HG03565 (cell line): Measurements from ENCODE around the gene TICRR.

ENCODE experiments used
- ATAC-seq: cut with Tn5 transposase; IDR thresholded peaks from one replicate; pipeline ENCODE4 v1.9.1; 2021; ENCODE audit warnings: mild to moderate bottlenecking, moderate library complexity; ENCODE audit not compliant: unreplicated experiment

TICRR gene

DNA sequence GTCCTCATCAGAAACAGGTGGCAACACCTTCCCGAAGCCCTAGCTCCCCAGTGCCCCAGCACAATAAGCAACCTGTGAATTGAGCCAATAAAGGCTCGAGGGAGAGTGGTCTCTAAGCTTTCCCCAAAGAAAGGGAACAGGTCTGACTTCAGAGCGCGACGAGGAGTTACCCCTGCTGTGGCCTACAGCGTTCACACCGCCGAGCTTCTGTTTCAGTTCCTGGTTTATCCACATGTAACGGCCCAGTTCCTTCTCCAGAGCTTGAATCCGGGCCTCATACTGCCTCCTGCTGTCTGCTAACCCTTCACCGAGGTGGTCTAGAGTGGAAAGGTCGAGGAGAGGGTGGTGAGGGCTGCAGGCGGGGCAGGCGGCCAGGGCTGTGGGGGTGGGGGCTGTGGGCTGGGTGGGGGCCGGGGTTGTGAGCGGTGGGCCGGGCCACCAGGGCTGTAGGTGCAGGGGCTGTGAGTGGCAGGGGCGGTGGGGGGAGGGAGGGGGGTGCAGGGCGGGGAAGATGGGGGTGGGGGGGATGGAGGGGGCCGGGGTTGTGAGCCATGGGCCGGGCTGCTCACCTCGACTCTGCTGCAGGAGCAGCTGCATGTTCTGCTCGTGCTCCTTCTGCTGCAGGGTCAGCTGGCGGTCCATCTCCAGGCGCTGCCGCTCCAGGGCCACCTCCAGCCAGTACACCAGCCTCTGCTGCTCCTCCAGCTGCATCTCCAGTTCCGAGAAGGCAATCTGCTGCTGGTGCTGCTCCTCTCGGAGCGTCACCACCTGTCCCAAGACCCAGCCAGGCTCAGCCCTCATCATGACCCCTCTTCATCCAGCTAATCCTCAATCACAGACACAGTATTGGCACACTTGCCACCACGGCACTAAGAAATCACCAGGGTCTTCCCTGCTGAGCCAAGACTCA, 53.8 kb downstream of the TICRR start:
- no peak for ATAC-seq

DNA sequence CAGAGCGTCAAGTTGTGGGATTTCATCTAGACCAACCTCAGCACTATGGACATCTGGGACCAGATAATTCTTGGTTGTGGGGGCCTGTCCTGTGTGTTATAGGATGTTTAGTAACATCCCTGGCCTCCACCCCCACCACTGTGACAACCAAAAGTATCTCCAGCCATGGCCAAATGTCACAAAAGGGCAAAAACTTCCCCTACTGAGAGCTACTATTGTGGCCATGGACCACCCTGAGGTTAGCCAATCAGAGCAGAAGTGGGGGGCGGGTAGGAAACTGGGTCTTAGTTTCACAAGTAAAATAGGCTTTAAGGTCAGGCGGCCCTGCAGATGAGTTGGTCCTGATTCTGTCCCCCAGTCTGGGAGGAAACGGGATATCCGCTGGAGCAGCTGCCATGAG, 54.6 kb downstream of the TICRR start:
- no peak for ATAC-seq

DNA sequence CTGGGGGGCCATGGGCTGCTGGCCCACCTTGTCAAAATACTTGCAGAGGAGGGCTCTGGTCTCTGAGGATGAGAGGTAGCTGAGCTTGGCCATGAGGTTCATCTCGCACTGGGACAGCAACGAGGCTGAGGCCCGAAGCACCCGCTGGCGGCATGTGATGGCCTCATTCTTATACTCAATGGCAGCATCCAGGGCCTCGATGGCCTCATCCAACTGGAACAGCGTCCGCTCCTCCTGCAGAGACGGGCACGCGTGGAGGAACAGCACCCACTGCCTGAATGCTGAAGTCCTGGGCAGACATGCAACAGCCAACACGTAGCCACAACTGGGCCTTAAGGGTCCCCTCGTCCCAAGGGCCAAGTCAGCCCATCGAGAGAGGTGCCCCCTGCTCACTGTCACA, 55.0 kb downstream of the TICRR start:
- no peak for ATAC-seq

DNA sequence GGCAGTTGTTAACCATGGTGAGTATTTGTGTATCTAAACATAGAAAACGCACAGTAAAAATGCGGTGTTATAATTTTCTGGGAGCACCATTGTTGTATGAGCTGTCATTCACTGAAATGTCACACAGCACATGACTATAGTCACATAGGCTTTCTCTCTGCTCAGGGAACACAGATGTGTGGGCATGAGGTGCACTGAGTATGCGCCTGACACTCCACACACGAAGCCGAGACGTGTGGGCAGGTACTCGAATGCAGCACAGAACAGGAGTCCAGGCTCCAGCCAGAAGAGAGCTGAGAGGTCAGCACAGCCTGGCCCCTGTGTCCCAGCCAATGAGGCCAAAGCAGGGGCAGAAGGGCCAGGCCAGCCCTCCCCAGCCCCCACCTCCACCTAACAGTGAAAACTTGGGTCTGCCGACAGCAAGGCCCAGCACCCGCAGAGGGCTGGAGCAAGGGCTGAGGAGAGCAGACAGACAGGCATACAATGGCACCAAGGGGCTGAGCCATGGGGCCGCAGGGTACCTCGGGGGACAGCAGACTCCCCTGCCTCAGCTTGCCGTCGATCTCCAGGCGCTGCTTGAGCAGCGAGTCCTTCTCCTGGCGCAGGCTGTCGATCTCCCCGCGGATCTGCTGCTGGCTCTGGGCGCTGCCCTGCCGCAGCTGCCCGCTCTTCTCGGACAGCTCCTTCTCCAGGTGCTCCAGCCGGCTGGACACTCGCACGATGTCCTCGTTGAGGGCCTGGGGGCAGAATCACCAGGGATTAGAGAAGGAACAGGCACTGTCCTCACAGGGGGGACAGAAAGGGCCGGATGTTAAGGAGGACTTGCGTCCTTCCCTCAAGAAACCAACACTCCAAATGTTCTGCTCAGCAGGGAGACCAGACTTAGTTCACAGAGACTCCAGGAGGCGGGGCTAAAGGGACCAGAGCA, 56.0 kb downstream of the TICRR start:
- no peak for ATAC-seq

DNA sequence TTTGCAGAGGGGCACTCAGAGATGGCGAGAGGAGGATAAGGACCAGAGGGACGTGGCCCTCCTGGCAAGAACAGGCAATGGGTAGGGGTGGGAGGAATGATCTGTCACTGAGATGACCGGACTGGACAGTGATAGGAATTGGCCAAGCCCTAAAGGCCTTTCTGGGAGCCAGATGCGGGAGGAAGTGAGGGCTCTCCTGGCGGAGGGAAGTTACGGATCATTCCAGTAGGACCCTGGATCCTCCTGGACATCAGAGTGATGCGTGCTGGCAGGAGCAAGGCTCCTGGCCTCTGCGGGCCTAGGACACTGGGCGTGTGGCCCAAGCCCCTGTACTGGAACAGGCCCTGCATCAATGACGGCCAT, 56.6 kb downstream of the TICRR start:
- ATAC-seq, result no peak

DNA sequence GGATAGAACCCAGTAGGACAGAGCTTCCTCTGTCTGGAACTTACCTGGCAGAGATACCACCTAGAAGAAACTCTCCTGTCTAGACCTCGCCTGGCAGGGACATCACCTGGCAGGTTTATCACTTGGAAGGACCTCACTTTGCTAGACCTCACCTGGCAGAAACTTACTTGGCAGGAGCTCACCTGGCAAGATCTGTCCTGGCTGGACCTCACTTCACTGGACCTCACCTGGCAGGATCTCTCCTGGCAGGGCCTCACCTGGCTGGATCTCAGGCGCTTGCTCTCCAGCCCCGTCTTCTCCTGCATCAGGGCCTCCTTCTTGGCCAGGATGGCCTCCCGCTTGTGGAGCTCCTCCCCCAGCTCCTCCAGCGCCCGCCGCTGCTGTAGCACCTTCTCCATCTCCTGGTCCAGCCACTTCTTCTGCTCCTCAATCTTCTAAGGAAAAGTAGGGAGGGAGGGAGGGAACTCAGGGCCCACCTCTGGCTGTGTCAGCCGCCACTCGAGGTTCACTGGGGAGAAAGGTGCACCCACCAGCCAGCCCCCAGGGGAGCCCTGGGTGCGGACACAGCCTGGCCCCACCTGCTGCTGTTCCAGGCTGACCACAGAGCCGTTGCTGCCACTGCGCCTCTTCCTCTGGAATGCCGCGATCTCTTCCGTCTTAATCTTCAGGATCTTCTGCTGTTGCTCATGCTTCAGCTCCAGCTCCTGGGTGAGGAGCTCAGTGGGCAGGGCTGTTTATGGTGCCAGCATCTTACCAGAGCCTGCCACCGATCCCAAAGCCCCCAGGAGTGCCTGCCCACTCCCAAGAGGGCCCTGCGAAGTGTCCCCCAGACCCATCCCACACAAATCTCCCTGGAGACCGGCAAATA, 57.5 kb downstream of the TICRR start:
- ATAC-seq, result no peak

DNA sequence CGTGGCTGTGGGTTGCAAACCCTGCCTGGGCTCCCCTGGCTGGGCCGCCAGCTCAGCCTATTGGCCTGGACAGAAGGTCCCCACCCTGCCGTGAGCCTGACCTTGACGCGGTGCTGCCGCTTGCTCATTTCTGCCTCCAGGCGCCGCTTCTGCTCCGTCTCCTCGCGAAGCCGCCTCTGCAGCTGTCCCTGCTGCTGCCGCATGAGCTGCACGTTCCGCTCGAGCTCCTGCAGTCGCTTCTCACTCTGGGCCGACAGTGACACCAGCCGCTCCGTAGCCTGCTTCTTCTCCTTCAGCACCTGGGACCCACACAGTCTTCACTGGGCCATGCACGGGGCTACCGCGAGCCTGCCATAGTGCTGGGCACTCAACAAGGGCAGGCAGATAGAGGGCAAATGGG, 58.3 kb downstream of the TICRR start:
- ATAC-seq, result no peak

DNA sequence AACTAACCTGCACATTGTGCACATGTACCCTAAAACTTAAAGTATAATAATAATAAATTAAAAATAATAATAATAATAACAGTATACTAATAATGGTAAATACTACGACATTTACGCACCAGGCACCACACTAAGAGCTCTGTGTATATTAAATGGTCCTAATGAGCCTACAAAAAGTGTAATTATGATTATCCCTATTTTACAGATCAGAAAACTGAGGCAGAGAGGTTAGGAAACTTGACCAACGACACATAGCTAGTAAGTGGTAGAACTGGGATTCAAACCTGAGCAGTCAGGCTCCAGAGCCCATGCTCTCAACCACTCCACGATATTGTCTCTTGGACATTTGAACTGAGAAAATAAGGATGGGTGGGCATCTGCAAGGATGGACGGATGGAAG, 65.0 kb downstream of the TICRR start:
- ATAC-seq, result no peak

DNA sequence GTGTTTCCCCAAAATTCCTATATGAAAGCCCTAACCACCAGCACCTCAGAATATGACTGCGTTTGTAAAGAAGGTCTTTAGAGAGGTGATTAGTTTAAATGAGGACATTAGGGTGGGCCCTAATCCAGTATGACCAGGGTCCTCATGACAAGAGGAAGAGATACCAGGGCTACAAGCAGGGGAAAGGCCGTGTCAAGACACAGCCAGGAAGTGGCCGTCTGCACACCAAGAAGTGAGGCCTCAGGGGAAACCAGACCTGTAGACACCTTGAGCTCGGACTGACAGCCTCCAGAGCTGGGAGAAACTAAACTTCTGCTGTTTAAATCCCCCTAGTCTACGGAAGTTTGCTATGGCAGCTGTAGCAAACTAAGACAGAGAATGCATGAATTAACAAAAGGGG, 65.8 kb downstream of the TICRR start:
- ATAC-seq, result no peak

DNA sequence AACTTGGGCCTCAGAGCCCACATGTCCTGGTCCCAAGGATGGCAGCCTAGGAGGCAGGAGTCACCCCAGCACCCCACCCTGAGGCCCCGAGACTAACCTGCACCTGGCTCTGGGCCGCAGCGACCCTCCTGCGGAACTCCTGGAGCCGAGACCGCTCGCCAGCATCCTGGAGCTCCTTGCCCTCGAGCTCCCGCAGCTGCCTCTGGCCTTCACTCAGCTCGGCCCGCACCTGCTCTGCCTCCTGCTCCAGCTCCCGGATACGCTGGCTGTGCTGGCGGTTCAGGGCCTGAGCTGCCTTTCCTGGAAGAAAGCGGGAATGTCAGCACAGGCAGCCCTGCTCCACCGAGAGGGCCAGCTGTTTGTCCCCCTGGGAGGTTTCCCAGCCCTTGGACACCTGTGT, 66.8 kb downstream of the TICRR start:
- ATAC-seq, result no peak

DNA sequence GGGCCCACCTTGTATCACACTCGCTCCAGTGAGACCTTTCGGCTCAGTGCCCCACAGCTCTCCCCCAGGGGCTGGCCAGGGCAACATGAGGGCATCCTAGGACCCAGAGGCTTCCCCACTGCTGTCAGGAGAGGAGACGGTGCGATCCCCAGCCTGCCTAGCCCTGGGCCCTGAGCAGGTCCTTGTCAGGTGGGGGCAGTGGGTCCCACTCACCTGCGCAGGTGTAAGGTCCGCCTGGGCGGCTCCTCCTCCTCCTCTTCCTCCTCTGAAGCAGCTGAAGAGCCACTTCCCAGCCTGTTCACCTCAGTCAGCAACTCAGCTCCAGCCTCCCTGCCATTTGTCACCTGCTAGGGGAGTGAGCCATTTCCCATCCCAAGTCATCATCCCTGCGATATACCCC, 70.4 kb downstream of the TICRR start:
- ATAC-seq, result no peak

DNA sequence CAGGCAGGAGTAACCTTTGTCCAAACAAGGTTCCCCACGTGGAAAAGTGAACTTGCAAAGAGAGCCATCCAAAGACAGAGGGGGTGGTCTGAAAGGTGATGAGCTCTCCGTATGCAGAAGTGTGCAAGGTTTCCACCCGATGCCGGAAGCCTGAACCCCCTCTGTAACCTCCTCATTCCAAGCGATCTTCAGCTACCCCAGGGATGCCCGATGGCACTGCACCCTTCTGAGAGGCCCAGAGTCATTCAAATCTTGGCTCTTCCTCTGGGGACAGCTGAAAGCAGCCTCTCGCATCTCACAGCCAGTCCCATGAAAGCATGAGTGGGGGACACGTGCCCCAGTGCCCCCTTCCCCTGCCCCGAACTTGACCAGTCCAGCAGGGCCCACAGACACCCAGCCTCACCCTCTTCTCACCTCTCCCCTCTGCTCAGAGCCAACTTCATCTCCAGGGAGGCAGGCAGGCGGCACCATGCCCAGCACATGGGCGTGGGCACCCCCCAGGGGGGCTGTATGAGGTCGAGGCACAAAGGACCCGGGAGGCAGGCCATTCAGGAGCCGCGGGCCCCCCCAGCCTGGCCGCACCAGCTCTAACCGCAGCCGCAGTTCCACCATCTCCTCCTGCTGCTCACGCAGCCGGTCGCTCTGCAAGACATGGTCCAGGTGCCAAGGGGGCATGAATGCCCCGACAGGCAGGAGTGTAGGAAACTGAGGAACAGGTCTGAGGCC, 71.3 kb downstream of the TICRR start:
- no peak for ATAC-seq

DNA sequence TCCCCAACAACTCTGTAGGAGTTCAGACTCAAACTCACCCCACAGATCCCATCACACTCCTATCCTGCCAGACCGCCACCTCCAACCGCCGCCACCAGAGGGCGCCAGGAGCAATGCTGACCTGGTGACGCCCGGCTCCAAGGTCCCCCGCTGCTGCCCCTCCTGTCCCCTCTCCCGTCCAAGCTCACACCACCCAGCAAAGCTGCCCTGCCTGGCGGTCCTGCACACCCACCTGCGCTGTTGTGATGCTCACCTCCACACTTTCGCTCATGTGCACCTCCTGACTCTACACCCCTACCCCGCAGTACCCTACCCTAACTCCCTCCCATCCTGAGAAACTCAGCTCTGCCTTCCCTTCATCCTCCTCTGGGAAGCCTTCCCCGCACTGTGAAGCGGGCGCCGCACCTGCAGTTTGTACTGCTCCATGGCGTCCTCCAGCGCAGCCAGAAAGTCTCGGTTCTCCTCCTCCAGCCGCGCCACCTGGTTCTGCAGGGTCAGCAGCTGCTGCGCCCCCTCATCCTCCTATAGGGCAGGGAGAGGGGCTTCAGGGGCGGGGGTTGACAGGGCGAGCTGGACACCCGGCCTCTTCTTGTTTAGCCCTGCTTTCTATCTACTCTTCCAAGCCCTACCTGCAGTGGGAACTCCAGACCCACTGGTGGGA, 72.1 kb downstream of the TICRR start:
- no peak for ATAC-seq

DNA sequence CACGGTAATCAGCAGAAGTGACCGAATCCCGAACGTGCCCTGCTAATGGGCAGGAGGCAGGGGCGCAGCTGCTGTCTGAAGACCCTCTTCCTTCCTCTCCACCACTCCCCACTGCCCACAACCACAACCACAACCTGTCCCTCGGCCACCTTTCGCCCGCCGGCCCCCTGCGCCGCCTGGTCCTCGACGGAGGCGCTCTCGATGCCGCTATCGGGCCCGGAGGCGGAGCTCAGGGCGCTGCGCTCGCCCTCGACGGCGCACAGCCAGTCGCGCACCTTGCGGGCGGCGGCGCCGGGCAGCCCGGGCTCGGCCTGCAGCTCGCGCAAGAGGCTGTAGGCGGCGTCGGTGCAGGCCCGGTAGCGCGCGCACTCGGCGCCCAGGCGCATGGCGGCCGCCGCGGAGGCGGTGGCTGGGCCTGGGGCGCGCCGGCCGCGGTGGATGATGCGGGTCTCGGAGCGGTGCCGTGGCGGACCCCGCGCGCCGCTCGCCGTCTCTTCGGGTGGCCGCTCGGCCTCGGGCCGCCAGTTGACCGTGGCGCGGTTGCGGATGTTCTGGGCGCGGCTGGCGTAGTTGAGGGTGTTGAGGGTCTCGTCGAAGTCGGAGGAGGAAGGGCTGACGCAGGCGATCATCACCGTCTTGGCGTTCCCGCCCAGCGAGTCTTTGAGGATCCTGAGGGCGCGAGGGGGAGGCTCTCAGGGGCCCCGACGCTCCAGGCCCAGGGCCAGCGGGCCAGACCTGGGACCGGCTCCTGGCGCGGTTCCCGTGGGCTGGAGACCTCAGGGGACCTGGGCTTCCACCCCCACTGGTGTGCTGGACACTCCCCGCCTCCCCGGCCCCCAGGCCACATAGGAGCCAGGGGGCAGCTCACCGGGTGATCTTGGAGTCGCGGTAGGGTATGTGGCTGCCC, 73.1 kb downstream of the TICRR start:
- no peak for ATAC-seq

DNA sequence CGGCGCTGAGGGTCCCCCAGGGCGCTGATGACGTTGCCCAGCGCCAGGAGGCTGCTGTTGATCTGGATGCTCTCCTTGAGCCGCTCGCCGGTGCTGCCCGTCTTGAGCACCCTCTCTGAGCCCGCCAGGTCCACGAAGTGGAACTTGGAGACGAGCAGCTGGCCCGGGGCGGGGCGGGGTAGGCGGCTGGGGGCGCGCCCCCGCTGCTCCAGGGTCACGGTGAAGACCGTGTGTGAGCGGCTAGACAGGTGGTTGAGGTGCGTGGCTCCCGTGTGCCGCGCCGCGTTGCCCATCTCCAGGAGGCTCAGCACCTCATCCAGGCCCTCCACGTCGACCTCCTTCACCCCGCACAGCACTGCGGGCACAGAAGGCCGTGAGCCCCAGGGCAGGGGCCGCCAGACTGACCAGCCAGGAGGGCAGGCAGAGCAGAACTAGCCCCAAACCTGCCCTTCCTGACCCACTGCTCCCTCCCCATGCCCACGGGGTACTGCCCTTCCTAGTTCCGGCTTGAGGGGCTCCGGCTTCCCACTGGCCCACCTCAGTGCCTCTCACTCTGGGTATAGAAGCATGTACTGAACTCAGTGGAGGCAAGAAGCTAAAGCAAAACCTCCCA, 73.8 kb downstream of the TICRR start:
- ATAC-seq, result no peak

DNA sequence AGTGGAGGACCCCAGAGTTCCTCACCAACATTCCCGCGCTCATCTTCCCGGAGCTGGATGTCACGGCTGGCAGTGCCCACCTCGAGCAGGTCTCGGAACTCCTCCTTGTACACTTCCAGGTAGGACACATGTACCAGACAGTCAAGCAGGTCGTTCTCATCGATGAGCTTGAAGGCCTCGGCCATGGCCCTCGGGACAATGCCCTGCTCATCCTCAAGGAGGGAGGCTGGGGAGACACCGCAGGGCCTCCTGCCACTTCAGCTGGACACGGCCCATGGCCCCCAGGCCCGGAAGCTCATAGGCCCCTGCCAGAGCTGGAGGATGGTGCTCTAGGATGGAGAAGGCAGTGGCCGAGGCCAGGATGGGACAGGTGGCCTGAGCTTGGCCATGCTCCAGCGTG, 74.4 kb downstream of the TICRR start:
- ATAC-seq, result no peak

DNA sequence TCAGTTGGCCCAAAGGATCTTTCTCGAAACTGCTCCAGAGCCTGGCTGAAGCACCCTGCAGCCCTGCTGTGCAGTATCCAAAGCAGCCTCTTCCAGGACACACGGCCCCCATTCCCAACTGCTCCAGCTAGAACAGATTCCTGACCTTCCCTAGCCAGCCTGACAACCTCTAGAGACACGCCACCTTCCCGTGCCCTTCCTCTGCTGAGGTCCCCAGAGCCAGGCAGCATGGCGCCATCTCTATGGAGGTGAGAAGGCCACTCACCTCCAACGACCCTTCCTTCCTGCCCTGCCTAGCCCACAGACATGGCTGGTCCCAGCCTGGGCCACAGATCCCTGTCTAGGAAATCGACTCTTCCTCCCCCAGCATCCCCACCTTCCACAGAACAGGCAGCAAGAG, 76.9 kb downstream of the TICRR start:
- ATAC-seq, result no peak

DNA sequence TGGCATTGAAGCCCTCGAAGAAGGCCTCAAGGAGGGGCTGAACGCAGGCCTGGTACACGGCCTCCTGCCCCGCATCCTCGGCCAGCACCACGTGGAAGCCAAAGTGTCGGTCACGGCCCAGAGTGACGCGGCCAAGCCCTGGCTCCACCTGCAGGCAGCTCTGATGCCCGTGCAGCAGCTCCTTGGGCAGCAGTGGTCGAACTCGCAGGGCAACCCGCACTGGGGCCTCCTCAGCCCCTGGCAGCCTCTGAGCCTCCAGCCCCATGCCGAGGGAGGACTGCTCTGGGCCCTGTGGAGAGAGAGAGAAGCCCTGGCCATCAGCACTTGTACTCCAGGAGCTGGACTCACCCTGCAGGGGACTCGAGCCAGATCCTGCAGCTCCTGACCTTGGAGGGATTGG, 77.4 kb downstream of the TICRR start:
- no peak for ATAC-seq
